IPS DF 4.7 (cell line): Measurements from ENCODE around the gene C6orf62.
"Not testable (repeated sequence)": the region's sequence is repeated elsewhere in the genome, so short reads cannot be mapped to it uniquely, and the experiment has no call there.

Experiments used
- DNase-seq: peaks from one replicate; pipeline ENCODE4 v3.0.0-alpha.2; 2013; ENCODE audit warnings: low spot score; ENCODE audit errors: extremely low read depth

The C6orf62 gene

GRCh38 chr6:24702720-24703282 is 16.2 kb downstream of the C6orf62 start:
- DNase-seq, result no peak

- DNase-seq, result no peak
Measured at GRCh38 chr6:24699521-24700359, 19.2 kb downstream of the C6orf62 start.

GRCh38 chr6:24696097-24696496 is 22.9 kb downstream of the C6orf62 start:
- DNase-seq, result no peak

GRCh38 chr6:24695635-24696034 is 23.3 kb downstream of the C6orf62 start:
- not testable (repeated sequence) for DNase-seq

GRCh38 chr6:24694198-24694597 is 24.8 kb downstream of the C6orf62 start:
- DNase-seq, result no peak

GRCh38 chr6:24692848-24693592 is 25.9 kb downstream of the C6orf62 start:
- DNase-seq, result no peak

- no peak for DNase-seq
Measured at GRCh38 chr6:24692415-24692814, 26.5 kb downstream of the C6orf62 start.

GRCh38 chr6:24692003-24692402 is 27.0 kb downstream of the C6orf62 start:
- no peak for DNase-seq

GRCh38 chr6:24691550-24691949 is 27.4 kb downstream of the C6orf62 start:
- no peak for DNase-seq

GRCh38 chr6:24690593-24690992 is 28.4 kb downstream of the C6orf62 start:
- no peak for DNase-seq

- no peak for DNase-seq
Measured at GRCh38 chr6:24689964-24690363, 29.0 kb downstream of the C6orf62 start.

- DNase-seq, result no peak
Measured at GRCh38 chr6:24686946-24687345, 32.0 kb downstream of the C6orf62 start.

- DNase-seq, result no peak
Measured at GRCh38 chr6:24686408-24686807, 32.5 kb downstream of the C6orf62 start.

- DNase-seq, result no peak
Measured at GRCh38 chr6:24683297-24684296, 35.4 kb downstream of the C6orf62 start.

- no peak for DNase-seq
Measured at GRCh38 chr6:24680582-24680981, 38.4 kb downstream of the C6orf62 start.

- not testable (repeated sequence) for DNase-seq
Measured at GRCh38 chr6:24678792-24679352, 40.1 kb downstream of the C6orf62 start.

- no peak for DNase-seq
Measured at GRCh38 chr6:24673625-24674024, 45.3 kb downstream of the C6orf62 start.

GRCh38 chr6:24672620-24673182 is 46.3 kb downstream of the C6orf62 start:
- DNase-seq, result no peak

GRCh38 chr6:24671077-24671476 is 47.9 kb downstream of the C6orf62 start:
- DNase-seq, result not testable (repeated sequence)

- DNase-seq, result not testable (repeated sequence)
Measured at GRCh38 chr6:24670492-24670891, 48.5 kb downstream of the C6orf62 start.
